Measurements from ENCODE around the gene COPS9.

GRCh38 chr2:240179186-240179815 lies 43.2 kb upstream of the COPS9 start:
- TF ChIP-seq TAF1 (IDR thresholded peaks at IDR 0.05; ENCODE audit: borderline replicate concordance, insufficient read depth, low read length), result no peak
- no peak for TF ChIP-seq REST (IDR thresholded peaks at IDR 0.05; ENCODE audit: insufficient read depth in 1 of 2, low read depth in 2 of 2, low read length in 2 of 2)
